Loucy (cell line): Measurements from ENCODE around the gene BBS2.

Source experiments
- CTCF ChIP-seq: fragments of 200-600 bp; sonication (generic); conservative IDR thresholded peaks from 2 replicates; pipeline ENCODE4 v1.5.1; 2014; ENCODE audit warnings: mild to moderate bottlenecking, antibody characterized with exemption, low read length
- EZH2phosphoT487 ChIP-seq: fragments of 200-600 bp; IDR thresholded peaks from 2 replicates; pipeline ENCODE4 v1.6.1; 2018; ENCODE audit warnings: antibody characterized with exemption, mild to moderate bottlenecking, moderate library complexity, borderline replicate concordance

DNA sequence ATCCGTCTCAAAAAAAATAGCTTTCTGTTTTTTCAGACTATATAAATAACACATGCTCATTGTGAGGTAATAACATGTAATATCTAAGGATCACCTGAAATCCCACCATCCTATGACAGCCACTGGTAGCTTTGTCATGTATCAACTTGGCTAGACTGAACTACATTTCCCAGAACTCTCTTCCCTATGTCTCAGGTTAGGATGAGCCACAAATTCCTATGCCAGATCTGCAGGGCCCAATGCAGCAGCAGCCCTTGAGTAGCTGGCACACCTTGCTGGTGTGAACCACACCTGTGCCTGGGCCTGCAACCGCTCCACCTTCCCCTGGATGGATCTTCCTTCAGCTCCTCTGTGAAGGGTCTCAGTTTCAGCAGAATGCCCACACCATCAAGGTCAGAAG lies 40.4 kb downstream of the BBS2 start:
- no peak for TF ChIP-seq CTCF
- TF ChIP-seq EZH2phosphoT487: no peak
